ENCODE measurements around the gene TNFAIP3. TPM values are rescaled to one million over a fixed set of nuclear protein-coding genes. Genes with fewer than 3 reads are reported as not detected.

Gene TNFAIP3
- total and polyA plus RNA-seq, 2 donors (not counting 3 experiments of a cell fraction or from before 2014, with no cell fraction given), result 4.0 to 8.6 TPM

DNA sequence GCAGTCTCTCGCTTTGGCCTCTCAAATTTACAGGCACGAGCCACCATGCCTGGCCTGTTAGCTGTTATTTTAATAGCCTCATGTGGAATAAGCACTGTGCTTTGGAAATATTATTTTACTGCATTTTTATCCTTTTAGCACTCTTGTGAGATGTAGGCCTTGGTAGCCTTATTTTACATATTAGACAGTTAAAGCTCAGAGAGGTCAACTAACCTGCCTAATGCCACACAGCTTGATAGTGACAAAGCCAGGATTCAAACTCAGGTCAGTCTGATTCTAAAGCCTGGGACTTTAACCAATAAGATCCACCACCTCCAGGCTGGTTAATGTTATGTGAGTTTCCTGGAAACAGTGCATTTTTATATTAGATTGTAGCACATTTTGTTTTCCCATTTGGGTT is 9.5 kb downstream of the TNFAIP3 start:
- DNase-seq (ENCODE audit: low read depth, low spot score) (no peak), FAIRE-seq (no peak)
- no peaks in the 10 kb centered on the region for H3K27me3 ChIP-seq (ENCODE audit: control insufficient read depth in 2 of 2, insufficient read depth in 2 of 2, low read length in 2 of 2)
- no peak overlapping the region for H3K27ac ChIP-seq (ENCODE audit: insufficient read depth, low read depth, low read length)
- no peak overlapping the region for H2AFZ ChIP-seq (ENCODE audit: low read depth, low read length)
- no peak overlapping the region for H3K4me2 ChIP-seq (ENCODE audit: insufficient read depth, low read length)
- H3K36me3 ChIP-seq (ENCODE audit: control insufficient read depth in 2 of 2, extremely low read depth in 1 of 2, insufficient read depth in 2 of 2, low read length in 2 of 2), result peaks cover 7 to 27% of the 10 kb centered on the region in 2 experiments
- no peak overlapping the region for H3K4me3 ChIP-seq (replicated peaks in 1 of 3; ENCODE audit: insufficient read depth in 1 of 3, low read depth in 1 of 3, low read length in 3 of 3)
- H3K9me1 ChIP-seq (replicated peaks; ENCODE audit: control insufficient read depth, extremely low read depth, insufficient read depth, low read length), result no peaks in the 10 kb centered on the region
- dilution Hi-C loops (cut with MboI; ENCODE audit: extremely low pct_ligation_motif_present, low sequenced_read_pairs), result no loop called here
- no peaks in the 10 kb centered on the region for H3K9me3 ChIP-seq (replicated peaks; ENCODE audit: control insufficient read depth, insufficient read depth, low read length)
- no TSS peak for BruUV-seq (replicated peaks)
- CTCF ChIA-PET, result interaction anchor here (1.0 kb wide), 1 partner anchor 9 kb away, joined by 4 read pairs; the partner anchor contains the start of gene TNFAIP3
- no peaks in the 10 kb centered on the region for H3K79me2 ChIP-seq (ENCODE audit: control insufficient read depth, insufficient read depth, low read length)
- no peak for TF ChIP-seq JUN (IDR thresholded peaks at IDR 0.05; ENCODE audit: borderline replicate concordance, insufficient read depth, insufficient read length, low read depth)
- no peak for TF ChIP-seq POLR2AphosphoS5 (IDR thresholded peaks at IDR 0.05; ENCODE audit: insufficient read depth, low read depth, low read length)
- TF ChIP-seq, protein P1, sequence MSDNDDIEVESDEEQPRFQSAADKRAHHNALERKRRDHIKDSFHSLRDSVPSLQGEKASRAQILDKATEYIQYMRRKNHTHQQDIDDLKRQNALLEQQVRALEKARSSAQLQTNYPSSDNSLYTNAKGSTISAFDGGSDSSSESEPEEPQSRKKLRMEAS (IDR thresholded peaks at IDR 0.05; ENCODE audit: insufficient read depth, insufficient read length), result no peak
- no peak for TF ChIP-seq FOS (IDR thresholded peaks at IDR 0.05; ENCODE audit: borderline replicate concordance, insufficient read depth, low read length)
- no peak for TF ChIP-seq MYC (IDR thresholded peaks at IDR 0.05; ENCODE audit: low read depth, low read length)
- TF ChIP-seq, protein P2, sequence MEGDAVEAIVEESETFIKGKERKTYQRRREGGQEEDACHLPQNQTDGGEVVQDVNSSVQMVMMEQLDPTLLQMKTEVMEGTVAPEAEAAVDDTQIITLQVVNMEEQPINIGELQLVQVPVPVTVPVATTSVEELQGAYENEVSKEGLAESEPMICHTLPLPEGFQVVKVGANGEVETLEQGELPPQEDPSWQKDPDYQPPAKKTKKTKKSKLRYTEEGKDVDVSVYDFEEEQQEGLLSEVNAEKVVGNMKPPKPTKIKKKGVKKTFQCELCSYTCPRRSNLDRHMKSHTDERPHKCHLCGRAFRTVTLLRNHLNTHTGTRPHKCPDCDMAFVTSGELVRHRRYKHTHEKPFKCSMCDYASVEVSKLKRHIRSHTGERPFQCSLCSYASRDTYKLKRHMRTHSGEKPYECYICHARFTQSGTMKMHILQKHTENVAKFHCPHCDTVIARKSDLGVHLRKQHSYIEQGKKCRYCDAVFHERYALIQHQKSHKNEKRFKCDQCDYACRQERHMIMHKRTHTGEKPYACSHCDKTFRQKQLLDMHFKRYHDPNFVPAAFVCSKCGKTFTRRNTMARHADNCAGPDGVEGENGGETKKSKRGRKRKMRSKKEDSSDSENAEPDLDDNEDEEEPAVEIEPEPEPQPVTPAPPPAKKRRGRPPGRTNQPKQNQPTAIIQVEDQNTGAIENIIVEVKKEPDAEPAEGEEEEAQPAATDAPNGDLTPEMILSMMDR (IDR thresholded peaks at IDR 0.05; ENCODE audit: extremely low read depth in 1 of 2, insufficient read depth in 1 of 2, low read depth in 1 of 2, low read length in 2 of 2), result no peak
- TF ChIP-seq GATA2 (IDR thresholded peaks at IDR 0.05; ENCODE audit: insufficient read depth, insufficient read length, low read depth, low read length), result no peak
- no peak for TF ChIP-seq POLR2A (IDR thresholded peaks at IDR 0.05; ENCODE audit: low read depth, low read length)
- no peak for TF ChIP-seq EZH2 (IDR thresholded peaks at IDR 0.05; ENCODE audit: borderline replicate concordance, low read depth, low read length, severe bottlenecking)
- intact Hi-C loops (cut with micrococcal nuclease), result no loop called here
- no peak overlapping the region for H3K9ac ChIP-seq (replicated peaks; ENCODE audit: extremely low read depth, insufficient read depth, low read length)
- peaks cover 29% of the 10 kb centered on the region for H3K4me1 ChIP-seq (ENCODE audit: control insufficient read depth, extremely low read depth, insufficient read depth, low read length)
- POLR2A ChIA-PET, result no interaction called here
- H4K20me1 ChIP-seq (replicated peaks; ENCODE audit: control insufficient read depth, extremely low read depth, insufficient read depth, low read length), result no peaks in the 10 kb centered on the region
